OCI-LY7 (cell line): Measurements from ENCODE around the gene LTB. TPM values are rescaled to one million over a fixed set of nuclear protein-coding genes. Genes with fewer than 3 reads are reported as not detected.

ENCODE experiments used
- BruUV-seq: library from RNA; stranded (reverse); fragments of 400-500 nt; replicated peaks from 2 replicates; lab custom pipeline; 2021; lab: Mats Ljungman, UMichigan
- CTCF ChIA-PET: fragments of 300-600 bp; sonication (Branson Sonifier 250); formaldehyde crosslinking; loops from one replicate; lab custom pipeline; 2022; ENCODE audit warnings: antibody characterized with exemption; ENCODE audit not compliant: unreplicated experiment; lab: Charles Lee
- POLR2A ChIA-PET: fragments of 300-600 bp; sonication (Branson Sonifier 250); formaldehyde crosslinking; loops from one replicate; lab custom pipeline; 2022; ENCODE audit warnings: antibody characterized with exemption; lab: Charles Lee
- DNase-seq: peaks from one replicate; pipeline ENCODE4 v3.0.0-alpha.2; 2015; ENCODE audit warnings: low spot score
- H2AFZ ChIP-seq: fragments of 200-600 bp; sonication (generic), shearing (Covaris generic); 2 replicates; pipeline ENCODE4 v1.6.1; 2014; ENCODE audit warnings: mild to moderate bottlenecking, antibody characterized with exemption, low read length, moderate library complexity
- H3K27ac ChIP-seq: fragments of 200-600 bp; sonication (generic); 2 replicates; pipeline ENCODE4 v1.5.1; 2014; ENCODE audit warnings: mixed run types, low read depth, mild to moderate bottlenecking, moderate library complexity, low read length, inconsistent platforms; ENCODE audit not compliant: poor library complexity, severe bottlenecking
- H3K36me3 ChIP-seq: fragments of 200-600 bp; sonication (generic); 2 replicates; pipeline ENCODE4 v1.6.1; 2014; ENCODE audit warnings: mild to moderate bottlenecking, antibody characterized with exemption, low read length, moderate library complexity, mixed read lengths; ENCODE audit not compliant: insufficient read depth
- H3K4me1 ChIP-seq: fragments of 200-600 bp; sonication (generic); 2 replicates; pipeline ENCODE4 v1.5.1; 2014; ENCODE audit warnings: mild to moderate bottlenecking, low read length; ENCODE audit not compliant: insufficient read depth, poor library complexity, severe bottlenecking
- H3K4me2 ChIP-seq: fragments of 200-600 bp; sonication (generic); 2 replicates; pipeline ENCODE4 v1.6.1; 2014; ENCODE audit warnings: mild to moderate bottlenecking, low read length
- H3K4me3 ChIP-seq: fragments of 200-600 bp; sonication (generic); 2 replicates; pipeline ENCODE4 v1.5.1; 2014; ENCODE audit warnings: mild to moderate bottlenecking, low read depth, low read length; ENCODE audit not compliant: poor library complexity, severe bottlenecking
- H3K79me2 ChIP-seq: fragments of 200-600 bp; sonication (generic); 2 replicates; pipeline ENCODE4 v1.6.1; 2016; ENCODE audit warnings: low read depth, mild to moderate bottlenecking, low read length, moderate library complexity, mixed read lengths; ENCODE audit not compliant: insufficient read depth
- H3K9me2 ChIP-seq: fragments of 200-600 bp; sonication (generic); 2 replicates; pipeline ENCODE4 v1.6.1; 2016; ENCODE audit warnings: mild to moderate bottlenecking, low read length, mixed read lengths; ENCODE audit not compliant: insufficient read depth
- H3K9me3 ChIP-seq: fragments of 200-600 bp; sonication (generic); 2 replicates; pipeline ENCODE4 v1.6.1; 2014; ENCODE audit warnings: mild to moderate bottlenecking, mixed run types, low read length, mixed read lengths
- H4K20me1 ChIP-seq: fragments of 200-600 bp; sonication (generic); 2 replicates; pipeline ENCODE4 v1.6.1; 2014; ENCODE audit warnings: mild to moderate bottlenecking, antibody characterized with exemption, low read length, moderate library complexity, mixed read lengths; ENCODE audit not compliant: insufficient read depth
- CTCF ChIP-seq: fragments of 200-600 bp; sonication (generic); conservative IDR thresholded peaks from 2 replicates; pipeline ENCODE4 v1.5.1; 2014; ENCODE audit warnings: mild to moderate bottlenecking, antibody characterized with exemption, low read length, moderate library complexity, mixed read lengths
- EZH2phosphoT487 ChIP-seq: fragments of 200-600 bp; sonication (generic); IDR thresholded peaks from 2 replicates; pipeline ENCODE4 v1.6.1; 2018; ENCODE audit warnings: low read depth, borderline replicate concordance, mild to moderate bottlenecking, mixed run types, antibody characterized with exemption, low read length, moderate library complexity, mixed read lengths
- intact Hi-C: fragments of 100-400 bp; cut with micrococcal nuclease; formaldehyde crosslinking; loops from one replicate; pipeline ENCODE4 v1.10.0; 2022; ENCODE audit not compliant: unreplicated experiment
- total RNA-seq, 2 experiments: library from RNA; depleted of rRNA in 1 of 2; stranded (reverse); fragments of >200 nt in 1 of 2; shearing (Covaris generic) in 1 of 2; gene quantifications; 2 replicates each; pipeline ENCODE4 v1.2.3, GENCODE V29; 2014 to 2022

Gene LTB
- total RNA-seq, 2 experiments from 2014 or later, result 36.5 to 36.9 TPM

- Histone ChIP-seq H3K9me2 (no peaks in the 10 kb centered on the region), H3K4me2 (peak overlapping the region; percentile 76; the same call in 1 of the 2 replicates), H3K4me3 (peak overlapping the region; percentile 61), H3K27ac (no peak overlapping the region), H3K79me2 (peaks cover 14% of the 10 kb centered on the region), H4K20me1 (peaks cover 8% of the 10 kb centered on the region), H3K36me3 (peaks cover 12% of the 10 kb centered on the region), H2AFZ (no peak overlapping the region), H3K4me1 (peaks cover 44% of the 10 kb centered on the region), H3K9me3 (no peaks in the 10 kb centered on the region)
- TF ChIP-seq EZH2phosphoT487, result no peak
- TF ChIP-seq CTCF, result no peak
- DNase-seq, result no peak
- ChIA-PET POLR2A (interaction anchor here (0.6 to 1.3 kb wide), 3 partner anchors 10 to 76 kb away, joined by 3 to 4 read pairs (median 4); partner anchors contain the start of gene DDX39B), CTCF (no interaction called here)
- intact Hi-C loops, result no loop called here
- BruUV-seq, result no TSS peak
Measured at GRCh38 chr6:31617010-31617409, 34.8 kb upstream of the LTB start.

GRCh38 chr6:31615748-31616147 is 33.5 kb upstream of the LTB start:
- H3K79me2 ChIP-seq, result peaks cover 1% of the 10 kb centered on the region; the same call in 1 of the 2 replicates
- H2AFZ ChIP-seq, result peak overlapping the region; percentile 67
- no TSS peak for BruUV-seq
- peak overlapping the region; percentile 76 for H3K4me2 ChIP-seq
- H3K4me1 ChIP-seq, result peaks cover 39% of the 10 kb centered on the region
- peak overlapping the region; percentile 58 for H3K27ac ChIP-seq
- ChIA-PET CTCF (interaction anchor here (1.0 kb wide), 1 partner anchor 28 kb away, joined by 3 read pairs; no protein-coding TSS in a partner anchor), POLR2A (interaction anchor here (1.3 kb wide), 1 partner anchor 74 kb away, joined by 7 read pairs; the partner anchor contains the start of gene DDX39B)
- intact Hi-C loops, result no loop called here
- no peaks in the 10 kb centered on the region for H3K9me2 ChIP-seq
- TF ChIP-seq EZH2phosphoT487 (no peak), CTCF (no peak)
- no peaks in the 10 kb centered on the region for H3K9me3 ChIP-seq
- peak; percentile 62 for DNase-seq
- no peaks in the 10 kb centered on the region for H3K36me3 ChIP-seq
- H3K4me3 ChIP-seq, result peak overlapping the region; percentile 61
- no peaks in the 10 kb centered on the region for H4K20me1 ChIP-seq
